ENCODE measurements around the gene TMEM232.
A peak's percentile ranks its signal among the peaks of the same experiment; 100 is the strongest.

The TMEM232 gene

GRCh38 chr5:110510146-110510545 is 216.3 kb downstream of the TMEM232 start:
- DNase-seq: peak; percentile 20

GRCh38 chr5:110507972-110508371 is 218.5 kb downstream of the TMEM232 start:
- DNase-seq: no peak

GRCh38 chr5:110506378-110506777 is 220.1 kb downstream of the TMEM232 start:
- no peak for DNase-seq

- DNase-seq: no peak
These were observed 230.2 kb downstream of the TMEM232 start for GRCh38 chr5:110496276-110496675.

GRCh38 chr5:110492446-110492845 is 234.0 kb downstream of the TMEM232 start:
- DNase-seq: no peak

GRCh38 chr5:110478895-110479294 is 247.6 kb downstream of the TMEM232 start:
- DNase-seq: peak; percentile 97

GRCh38 chr5:110477911-110478310 is 248.6 kb downstream of the TMEM232 start:
- peak; percentile 93 for DNase-seq

GRCh38 chr5:110476164-110476563 is 250.3 kb downstream of the TMEM232 start:
- no peak for DNase-seq

GRCh38 chr5:110475529-110475928 is 250.9 kb downstream of the TMEM232 start:
- DNase-seq: peak; percentile 6

GRCh38 chr5:110469486-110469885 is 257.0 kb downstream of the TMEM232 start:
- DNase-seq: no peak

GRCh38 chr5:110463106-110463505 is 263.4 kb downstream of the TMEM232 start:
- DNase-seq: peak; percentile 75

- DNase-seq: no peak
These were observed 265.6 kb downstream of the TMEM232 start for GRCh38 chr5:110460837-110461236.

- DNase-seq: no peak
These were observed 268.2 kb downstream of the TMEM232 start for GRCh38 chr5:110458313-110458712.

- DNase-seq: no peak
These were observed 283.6 kb downstream of the TMEM232 start for GRCh38 chr5:110442856-110443255.

GRCh38 chr5:110441035-110441434 is 285.4 kb downstream of the TMEM232 start:
- peak; percentile 68 for DNase-seq

- no peak for DNase-seq
These were observed 286.4 kb downstream of the TMEM232 start for GRCh38 chr5:110440058-110440457.

GRCh38 chr5:110439296-110439695 is 287.2 kb downstream of the TMEM232 start:
- DNase-seq: no peak

- DNase-seq: no peak
These were observed 291.3 kb downstream of the TMEM232 start for GRCh38 chr5:110435207-110435606.

- DNase-seq: no peak
These were observed 294.9 kb downstream of the TMEM232 start for GRCh38 chr5:110431603-110432002.

GRCh38 chr5:110414360-110414759 is 312.1 kb downstream of the TMEM232 start:
- DNase-seq: peak; percentile 48

- DNase-seq: peak; percentile 73
These were observed 312.6 kb downstream of the TMEM232 start for GRCh38 chr5:110413856-110414255.

GRCh38 chr5:110409571-110409970 is 316.9 kb downstream of the TMEM232 start:
- DNase-seq: no peak

GRCh38 chr5:110402562-110402961 is 323.9 kb downstream of the TMEM232 start:
- DNase-seq: no peak

- DNase-seq: peak; percentile 70
These were observed 324.6 kb downstream of the TMEM232 start for GRCh38 chr5:110401881-110402280.

- DNase-seq: no peak
These were observed 327.5 kb downstream of the TMEM232 start for GRCh38 chr5:110398951-110399350.

GRCh38 chr5:110397281-110397680 is 329.2 kb downstream of the TMEM232 start:
- DNase-seq: no peak
